Stimulated activated naive CD8-positive, alpha-beta T cell treated with anti-CD3 and anti-CD28 coated beads, Interleukin-15, Interleukin-2, amounts not matched to agents 100 U/mL and 50 U/mL, for 24 hours (primary cell): ENCODE data around the gene PIK3CB.
"Not testable (repeated sequence)": the region's sequence is repeated elsewhere in the genome, so short reads cannot be mapped to it uniquely, and the experiment has no call there.

ENCODE experiments used
- ATAC-seq: fragments of 150-1000 bp; cut with Tn5 transposase; one replicate; pipeline ENCODE4 v1.10.0; 2021
- DNase-seq: peaks from one replicate; pipeline ENCODE4 v3.0.0; 2021

Gene PIK3CB

DNA sequence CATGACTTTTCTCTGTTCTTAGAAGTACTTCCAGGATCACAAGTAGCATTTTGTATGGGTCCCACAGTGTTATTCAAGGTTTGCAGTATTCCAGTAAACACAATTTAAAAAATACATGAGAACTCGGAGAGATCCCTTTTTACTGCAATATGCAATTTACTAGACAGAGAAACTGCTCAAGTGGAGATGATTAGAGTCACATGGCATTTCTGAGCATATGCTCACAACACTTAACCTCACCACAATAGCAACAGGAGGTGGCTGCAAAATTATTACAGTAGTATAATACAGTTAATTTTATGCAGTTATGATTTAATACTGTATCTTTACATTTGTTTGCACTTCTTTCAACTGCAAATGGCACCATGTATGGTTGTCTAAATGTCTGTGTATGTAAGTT lies 87.5 kb downstream of the PIK3CB start:
- no peak for ATAC-seq
- no peak for DNase-seq

DNA sequence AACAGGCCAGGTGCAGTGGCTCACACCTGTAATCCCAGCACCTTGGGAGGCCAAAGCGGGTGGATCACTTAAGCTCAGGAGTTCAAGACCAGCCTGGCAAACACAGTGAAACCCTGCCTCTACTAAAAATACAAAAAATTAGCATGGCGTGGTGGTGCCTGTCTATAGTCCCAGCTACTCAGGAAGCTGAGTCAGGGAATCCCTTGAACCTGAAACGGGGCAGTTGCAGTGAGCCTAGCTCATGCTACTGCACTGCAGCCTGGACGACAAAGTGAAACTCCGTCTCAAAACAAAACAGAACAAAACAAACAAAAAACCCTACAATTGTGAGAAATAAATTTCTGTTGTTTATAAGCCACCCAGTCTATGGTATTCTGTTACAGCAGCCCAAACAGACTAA lies 94.7 kb downstream of the PIK3CB start:
- DNase-seq (no peak), ATAC-seq (no peak)

DNA sequence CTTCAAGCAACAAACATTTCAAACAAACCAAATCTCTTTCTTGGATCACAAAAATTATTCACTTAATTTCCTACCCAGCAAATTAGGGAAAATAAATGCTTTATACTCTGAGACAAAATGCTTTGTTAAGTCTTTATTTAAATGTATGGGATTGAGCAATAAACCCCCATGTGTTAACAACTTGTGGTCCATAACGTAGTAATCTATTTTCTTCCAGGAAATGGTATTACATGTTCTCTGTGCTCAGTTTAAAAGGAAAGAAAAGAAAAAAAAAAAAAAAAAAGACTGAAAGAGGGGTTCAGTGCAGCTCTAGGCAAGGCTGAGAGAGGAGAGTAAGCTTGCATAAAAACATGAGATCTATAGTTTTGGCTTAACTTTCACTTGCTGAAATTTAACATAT lies 102.3 kb downstream of the PIK3CB start:
- no peak for ATAC-seq
- no peak for DNase-seq

DNA sequence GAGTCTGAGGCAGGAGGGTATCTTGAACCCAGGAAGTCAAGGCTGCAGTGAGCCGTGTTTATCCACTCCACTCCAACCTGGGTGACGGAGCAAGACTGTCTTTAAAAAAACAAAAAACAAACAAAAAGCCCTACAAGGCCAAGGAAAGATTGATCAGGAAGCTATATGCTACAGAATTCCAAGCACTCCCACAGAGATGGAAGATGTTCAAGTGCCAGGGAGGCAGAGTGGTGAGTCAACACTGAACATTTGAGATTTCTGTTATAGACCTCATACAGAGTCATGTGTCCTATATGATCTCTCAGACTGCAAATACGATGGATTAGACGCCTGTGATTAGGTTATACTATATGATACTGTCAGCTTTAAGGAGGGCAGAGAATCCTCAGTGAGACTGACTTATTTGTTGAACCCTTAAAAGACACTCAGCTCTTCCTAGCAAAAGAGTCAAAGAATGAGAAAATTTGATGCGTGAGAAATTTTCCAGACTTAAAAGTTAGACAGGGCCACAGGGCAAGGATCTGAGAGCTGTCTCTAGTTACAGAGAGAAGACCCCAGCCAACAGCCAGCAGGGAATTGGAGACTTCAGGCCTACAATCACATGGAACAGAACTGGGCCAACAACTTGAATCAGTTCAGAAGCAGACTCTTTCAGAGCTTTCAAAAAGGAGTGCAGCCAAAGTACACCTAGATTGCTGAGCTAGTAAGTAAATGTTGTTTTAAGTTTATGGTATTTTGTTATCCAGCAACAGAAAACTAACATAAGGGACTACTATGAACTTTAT lies 107.6 kb downstream of the PIK3CB start:
- ATAC-seq (no peak), DNase-seq (no peak)

DNA sequence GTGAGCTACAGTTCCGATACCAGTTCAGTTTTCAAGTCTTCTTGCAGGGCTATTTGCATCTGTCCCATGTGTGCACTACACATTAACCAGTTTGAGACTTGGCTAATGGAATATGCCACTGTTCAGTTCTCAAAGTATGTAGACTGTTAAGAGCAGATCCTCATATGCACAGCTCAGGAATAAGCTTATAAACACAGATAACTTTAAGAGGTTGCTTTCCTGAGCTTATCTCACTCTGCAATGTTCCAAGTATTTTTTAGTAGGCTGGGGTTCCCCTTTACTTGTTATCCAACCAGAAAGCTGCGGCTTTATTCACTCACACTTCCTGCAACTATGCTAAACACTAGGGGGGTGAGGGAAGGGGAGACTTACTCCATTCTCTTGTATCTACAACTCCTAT lies 108.7 kb downstream of the PIK3CB start:
- not testable (repeated sequence) for DNase-seq, ATAC-seq

DNA sequence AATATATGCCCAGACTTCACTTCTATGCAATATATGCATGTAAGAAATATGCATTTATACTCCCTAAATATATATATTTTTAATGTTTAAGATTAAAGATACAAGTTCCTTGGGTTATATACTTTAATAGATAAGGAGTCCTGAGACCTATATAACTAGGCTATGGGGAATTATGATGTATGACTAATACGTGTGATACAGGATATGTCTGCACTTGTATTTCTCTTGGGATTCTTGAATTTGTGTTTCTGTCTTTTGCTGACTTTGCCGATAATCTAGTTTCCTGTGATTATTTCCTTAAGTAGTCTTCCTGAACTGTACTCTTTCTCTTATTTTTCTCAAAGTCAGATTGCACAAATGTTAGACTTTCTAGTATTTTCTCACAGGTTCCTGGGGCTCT lies 109.6 kb downstream of the PIK3CB start:
- DNase-seq (no peak), ATAC-seq (no peak)

DNA sequence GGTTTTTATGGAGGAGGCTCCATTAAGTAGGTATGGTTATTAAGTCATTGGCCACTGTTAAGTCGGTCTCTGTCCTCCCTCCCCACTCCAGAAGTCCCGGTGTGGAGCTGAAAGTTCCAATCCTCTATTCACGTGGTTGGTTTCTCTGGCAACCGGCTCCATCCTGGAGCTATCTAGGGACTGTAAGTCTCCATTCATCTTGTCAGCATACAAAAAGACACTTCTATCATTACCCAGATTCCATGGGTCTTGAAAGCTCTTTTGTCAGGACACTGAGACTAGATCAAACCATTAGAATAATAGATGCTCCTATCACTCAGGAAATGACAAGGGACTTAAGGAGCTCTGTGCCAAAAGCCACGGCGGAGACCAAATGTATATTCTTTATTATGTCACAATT lies 110.3 kb downstream of the PIK3CB start:
- DNase-seq (no peak), ATAC-seq (no peak)

DNA sequence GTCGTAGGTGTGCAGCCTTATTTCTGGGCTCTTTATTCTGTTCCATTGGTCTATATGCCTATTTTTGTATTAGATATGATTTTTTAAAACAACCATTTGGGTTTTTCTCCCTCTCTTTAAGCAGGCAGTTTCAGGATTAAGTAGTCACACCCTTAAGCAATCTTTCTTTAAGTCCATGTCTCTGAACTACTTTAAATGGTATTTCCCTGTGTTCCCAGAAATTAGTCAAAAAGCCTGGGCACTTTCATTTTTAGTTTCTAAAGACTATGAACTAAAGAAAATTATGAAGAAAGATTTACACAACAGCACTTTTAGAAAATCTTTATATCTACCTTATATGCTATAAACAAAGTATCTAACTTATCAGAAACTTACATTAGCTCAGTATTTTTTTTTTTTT lies 115.9 kb downstream of the PIK3CB start:
- DNase-seq (no peak), ATAC-seq (no peak)

DNA sequence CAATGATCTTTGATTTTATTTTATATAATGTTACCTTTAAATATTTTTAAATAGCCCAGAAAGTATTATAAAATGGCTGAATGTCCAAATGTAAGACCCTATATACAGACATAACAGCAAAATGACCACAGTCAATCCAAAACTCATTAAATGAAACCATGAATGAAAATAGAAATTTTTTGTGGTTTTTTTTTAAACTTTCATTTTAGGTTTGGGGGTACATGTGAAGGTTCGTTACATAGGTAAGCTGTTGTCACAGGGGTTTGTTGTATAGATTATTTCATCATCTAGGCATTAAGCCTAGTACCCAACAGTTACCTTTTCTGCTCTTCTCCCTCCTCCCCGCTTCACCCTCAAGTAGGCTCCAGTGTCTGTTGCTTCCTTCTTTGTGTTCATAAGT lies 117.4 kb downstream of the PIK3CB start:
- DNase-seq (no peak), ATAC-seq (no peak)

DNA sequence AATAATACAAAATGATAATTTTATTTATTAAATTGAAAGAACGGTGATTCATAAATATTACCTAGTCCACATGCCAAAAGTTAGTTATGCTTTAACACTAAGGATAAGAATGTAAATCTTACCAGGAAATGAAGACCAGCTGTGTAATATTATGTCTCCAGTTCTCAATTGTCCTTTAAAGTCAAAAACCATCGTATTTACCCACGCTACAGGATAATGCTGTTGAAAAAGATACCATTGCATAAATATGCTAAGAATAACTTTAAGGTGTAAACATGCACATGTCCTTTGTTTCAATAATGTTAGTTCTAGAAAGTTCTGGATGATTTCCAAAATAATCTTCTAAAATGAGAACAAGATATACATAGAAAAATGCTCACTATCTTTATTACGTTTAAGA lies 122.6 kb downstream of the PIK3CB start:
- ATAC-seq (no peak), DNase-seq (no peak)

DNA sequence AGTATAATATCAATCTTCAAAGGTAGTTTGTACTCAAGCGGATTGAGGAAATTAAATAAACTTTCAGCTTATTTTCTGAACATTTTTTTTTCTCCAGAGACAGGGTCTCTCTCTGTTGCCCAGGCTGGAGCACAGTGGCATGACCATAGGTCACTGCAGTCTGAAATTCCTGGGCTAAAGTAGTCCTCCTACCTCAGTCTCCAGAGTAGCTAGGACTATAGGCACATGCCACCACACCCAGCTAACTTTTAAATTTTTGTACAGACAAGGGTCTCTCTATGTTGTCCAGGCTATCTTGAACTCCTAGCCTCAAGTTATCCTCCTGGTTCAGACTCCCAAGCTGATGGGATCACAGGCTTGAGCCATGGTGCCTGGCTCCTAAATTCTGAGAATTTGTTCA lies 129.1 kb downstream of the PIK3CB start:
- no peak for ATAC-seq

DNA sequence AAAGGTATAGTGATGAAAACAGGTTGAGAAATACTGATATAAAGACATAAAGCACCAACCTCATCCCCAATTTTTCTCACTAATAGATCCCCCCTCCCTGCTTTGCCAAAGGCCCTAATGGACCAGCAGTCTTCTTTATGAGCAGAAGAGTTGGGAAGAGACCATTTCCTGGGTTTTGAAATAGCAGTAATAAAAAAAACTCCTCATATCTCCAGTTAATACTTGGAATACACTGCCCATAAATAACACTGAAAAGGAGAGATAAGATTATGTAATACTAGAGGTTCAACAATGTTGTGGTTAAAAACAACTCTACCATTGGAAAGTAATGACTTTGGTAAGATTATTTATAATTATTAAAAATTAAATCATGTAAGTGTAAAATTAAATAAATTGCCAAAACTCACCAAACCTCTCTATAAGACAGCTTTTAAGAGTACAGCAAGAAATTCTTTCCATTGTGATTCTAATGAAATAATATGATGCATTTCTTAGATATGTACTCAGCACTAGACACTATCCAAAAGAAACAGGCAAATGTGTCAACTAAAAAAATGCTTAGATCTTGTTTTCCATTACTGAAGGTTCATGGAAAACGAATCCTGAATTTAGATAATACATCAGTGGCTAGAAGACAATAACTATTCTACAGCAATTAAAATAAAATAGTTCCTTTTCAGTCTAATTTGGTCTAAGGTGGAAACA lies 137.9 kb downstream of the PIK3CB start:
- DNase-seq (no peak), ATAC-seq (no peak)

More for the DNA sequence above, 129.1 kb downstream of the PIK3CB start:
- no peak for DNase-seq

DNA sequence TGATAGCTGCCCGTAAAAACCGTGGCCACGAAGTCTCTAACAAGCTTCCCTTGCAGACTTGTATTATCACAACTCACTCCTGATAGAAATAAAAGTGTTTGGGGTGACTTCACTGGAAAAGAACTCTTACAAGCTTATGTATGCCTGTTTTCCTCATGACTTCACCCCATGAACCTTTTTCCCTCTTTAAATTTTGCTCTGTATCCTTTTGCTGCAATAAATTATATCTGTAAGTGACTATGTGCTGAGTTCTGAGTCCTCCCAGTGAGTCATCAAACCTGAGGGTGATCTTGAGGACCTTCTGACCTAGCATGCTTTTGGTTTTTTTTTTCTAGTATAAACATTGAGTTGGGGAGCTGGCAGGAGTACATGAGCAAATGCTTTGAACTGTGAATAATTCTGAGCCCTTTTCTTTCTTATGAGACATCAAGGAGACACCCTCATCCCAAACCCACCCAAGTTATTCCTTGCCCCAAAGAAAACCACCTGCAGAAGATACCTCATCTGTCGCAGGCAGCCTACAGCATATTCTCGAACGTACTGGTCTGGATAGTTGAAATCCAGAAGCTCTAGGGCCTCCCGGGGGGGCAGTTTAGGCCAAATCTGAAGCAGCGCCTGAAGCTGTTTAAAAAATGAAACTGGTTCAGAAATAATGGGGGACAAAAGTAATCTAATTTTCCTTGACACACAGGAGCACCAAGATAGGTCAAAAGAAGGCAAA lies 140.3 kb downstream of the PIK3CB start:
- DNase-seq (no peak), ATAC-seq (no peak)

DNA sequence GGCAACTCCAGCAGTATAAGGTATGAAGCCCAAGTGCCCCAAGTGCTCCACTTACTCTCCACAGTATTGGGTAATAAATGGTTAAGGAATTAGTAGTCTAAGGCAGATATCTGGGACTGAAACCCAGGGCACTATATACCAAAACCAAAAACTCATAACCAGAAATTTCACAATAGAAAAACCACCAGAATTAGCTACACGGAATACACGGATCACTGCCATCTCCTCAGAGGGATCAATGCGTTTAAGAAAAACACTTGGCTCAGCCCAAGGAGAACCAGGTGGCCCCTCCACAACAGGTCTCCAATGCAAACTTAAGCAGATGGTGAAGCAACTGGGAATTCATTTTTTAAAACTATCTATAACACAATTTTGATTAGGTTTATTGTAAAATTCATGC lies 142.6 kb downstream of the PIK3CB start:
- no peak for DNase-seq
- ATAC-seq = no peak

DNA sequence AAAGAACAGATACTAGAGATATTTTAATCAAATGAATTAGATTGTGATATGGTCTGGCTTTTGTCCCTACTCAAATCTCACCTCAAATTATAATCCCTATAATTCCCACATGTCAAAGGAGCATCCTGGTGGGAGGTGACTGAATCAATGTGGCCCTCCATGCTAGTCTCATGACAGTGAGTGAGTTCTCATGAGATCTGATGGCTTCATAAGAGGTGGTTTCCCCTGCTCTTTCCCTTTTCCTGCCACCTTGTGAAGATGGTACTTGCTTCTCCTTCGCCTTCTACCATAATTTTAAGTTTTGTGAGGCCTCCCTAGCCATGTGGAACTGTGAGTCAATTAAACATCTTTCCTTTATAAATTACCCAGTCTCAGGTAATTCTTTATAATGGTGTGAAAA lies 143.4 kb downstream of the PIK3CB start:
- ATAC-seq = no peak

DNA sequence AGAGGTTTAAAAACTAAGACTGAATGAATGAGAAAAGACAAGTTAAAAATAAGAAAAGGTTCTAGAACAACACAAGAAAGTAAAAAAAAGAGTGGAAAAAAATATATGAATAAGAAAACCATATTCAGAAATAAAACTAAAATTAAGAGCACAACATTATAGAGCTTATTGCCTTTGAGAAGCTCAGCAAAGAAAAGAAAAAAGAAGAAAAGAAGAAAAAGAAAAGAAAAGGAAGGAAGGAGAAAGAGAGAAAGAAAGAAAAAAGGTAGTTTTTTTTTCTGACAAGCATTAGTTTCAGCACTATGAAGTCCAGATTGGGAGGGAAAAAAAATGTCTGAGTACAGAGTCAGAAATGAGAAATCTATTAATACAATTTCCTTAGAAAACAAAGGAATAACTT lies 144.7 kb downstream of the PIK3CB start:
- no peak for ATAC-seq
- no peak for DNase-seq

More for the DNA sequence above, 143.4 kb downstream of the PIK3CB start:
- no peak for DNase-seq

DNA sequence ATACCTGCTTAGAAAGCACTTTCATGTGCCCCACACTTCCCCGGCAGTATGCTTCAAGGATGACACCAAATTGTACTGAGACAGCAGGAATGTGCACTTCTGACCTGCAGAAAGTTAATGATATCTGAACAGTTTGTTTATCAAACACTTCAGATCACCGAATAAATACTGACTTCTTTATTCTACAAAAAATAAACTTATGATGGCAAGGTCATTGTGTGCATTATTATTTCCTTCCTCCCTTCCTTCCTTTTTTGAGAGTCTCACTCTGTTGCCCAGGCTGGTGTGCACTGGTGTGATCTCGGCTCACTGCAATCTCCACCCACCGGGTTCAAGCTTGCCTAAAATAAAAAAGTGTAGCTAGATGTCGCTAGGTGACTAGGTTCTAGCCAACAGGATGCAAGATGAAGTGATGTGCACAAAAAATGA lies 145.8 kb downstream of the PIK3CB start:
- ATAC-seq (no peak), DNase-seq (no peak)

DNA sequence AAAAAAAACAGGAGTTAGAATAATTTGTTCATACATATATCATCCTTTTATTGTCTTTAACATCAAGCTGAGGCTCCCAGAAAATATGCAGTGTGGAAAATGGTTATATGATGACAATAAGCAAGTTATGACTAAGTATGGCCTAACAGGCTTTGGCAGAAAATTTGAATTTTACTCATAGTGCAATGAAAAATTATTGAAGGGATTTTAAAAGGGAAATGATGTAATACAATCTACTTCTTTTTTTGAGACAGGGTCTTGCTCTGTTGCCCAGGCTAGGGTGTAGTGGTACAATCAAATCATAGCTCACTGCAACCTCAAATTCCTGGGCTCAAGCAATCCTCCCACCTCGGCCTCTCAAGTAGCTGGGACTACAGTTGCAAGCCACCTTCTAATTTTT lies 147.5 kb downstream of the PIK3CB start:
- DNase-seq = no peak
- ATAC-seq = peak; percentile 74

DNA sequence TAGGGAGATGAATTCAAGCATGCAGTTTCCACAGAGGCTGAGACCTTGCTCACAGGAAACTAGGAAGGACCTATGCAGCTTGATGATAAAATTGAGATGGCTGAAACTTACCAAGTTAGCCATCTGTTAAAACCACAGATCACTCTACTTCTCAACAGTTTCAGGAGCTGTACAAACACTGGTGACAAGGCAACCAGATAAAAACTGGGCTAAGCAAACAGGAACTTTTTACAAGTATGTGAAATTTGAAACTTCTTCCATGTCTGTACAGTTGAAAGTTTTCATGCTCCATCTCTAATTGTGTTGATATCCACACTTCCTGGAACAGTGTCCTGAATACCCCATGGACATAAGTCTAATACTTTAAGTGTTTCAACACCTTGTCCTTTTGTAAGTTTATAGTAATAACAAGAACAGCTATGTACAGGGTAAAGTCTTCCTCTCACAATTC lies 147.9 kb downstream of the PIK3CB start:
- peak; percentile 86 for ATAC-seq
- DNase-seq = no peak

DNA sequence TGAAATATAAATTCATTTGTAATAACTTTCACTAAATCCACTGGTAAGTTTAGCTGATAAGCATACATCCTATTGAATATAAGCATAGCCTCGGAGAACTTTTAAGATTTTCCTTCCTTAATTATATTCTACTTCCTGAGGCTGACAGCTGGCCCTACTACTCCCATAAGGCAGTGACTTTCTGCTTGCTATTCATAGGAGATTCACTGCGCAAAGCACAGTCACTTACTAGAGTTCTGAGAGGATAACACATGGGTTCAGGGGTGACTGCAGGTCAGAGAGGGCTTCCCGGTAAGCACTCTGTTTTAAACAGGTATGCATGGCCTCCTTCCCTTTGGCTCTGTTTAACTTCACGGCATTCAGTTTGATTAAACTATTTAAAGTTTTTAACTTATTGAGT lies 150.3 kb downstream of the PIK3CB start:
- ATAC-seq (no peak), DNase-seq (no peak)

DNA sequence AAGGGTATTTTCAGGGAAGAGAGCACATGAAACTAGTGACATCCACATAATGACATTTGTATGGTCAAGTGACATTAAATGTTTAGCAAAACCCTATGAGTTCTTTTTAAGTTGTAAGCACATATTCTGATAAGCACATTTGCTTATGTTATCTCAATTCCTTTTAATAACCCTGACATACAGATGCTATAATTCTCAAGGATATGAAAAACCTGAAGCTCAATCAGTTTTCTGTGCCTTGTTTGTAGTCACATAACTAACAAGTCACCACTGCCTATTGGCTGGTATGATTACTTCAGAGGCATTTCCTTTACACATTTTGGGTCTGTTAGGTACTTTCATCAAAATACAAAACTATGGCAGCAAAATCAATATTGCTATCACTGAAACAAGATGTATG lies 152.1 kb downstream of the PIK3CB start:
- no peak for DNase-seq
- no peak for ATAC-seq

DNA sequence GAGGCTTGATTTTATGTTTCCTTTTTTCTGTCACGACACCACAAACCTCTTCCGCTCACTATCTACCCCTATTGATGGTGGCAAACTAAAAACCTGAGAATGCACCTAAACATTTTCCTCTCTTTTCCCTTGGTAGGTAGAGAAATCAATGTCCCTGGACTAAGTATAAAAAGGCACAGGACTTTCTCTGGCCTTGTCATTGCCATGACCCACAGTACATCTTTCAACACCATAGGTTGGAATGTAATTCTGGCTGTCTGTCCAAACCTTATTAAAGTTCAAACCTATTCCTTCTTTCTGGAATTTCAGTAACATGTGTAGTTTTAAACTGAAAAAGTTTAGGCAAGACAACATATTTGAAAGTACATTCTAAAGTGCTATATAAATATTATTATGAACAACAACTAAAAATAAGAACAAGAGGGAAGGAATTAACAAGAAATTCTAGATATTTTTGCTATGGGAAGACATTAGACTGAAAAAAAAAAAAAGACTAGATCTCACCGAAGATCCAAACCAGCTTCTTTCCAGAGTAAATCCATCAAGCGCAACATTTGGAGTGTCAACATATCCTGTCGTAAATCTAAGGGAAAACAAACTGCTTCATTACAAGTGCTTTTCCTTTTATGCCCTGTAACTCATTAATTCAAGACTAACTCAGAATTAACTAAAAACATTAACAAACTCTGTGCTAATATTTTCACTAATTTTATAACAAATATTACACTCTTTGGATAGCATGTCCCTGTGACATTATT lies 153.1 kb downstream of the PIK3CB start:
- ATAC-seq (no peak), DNase-seq (no peak)
